ENCODE data around the gene PLOD2. TPM values are rescaled to one million over a fixed set of nuclear protein-coding genes. Genes with fewer than 3 reads are reported as not detected.

PLOD2 gene
- total and polyA plus RNA-seq, 2 of the 8 experiments (the other 6 are each of a cell fraction or from before 2014, with no cell fraction given), result 4.0 to 28.7 TPM

GRCh38 chr3:146160321-146160963 lies 542 bp downstream of the PLOD2 start (continued):
- TF ChIP-seq, protein P1, sequence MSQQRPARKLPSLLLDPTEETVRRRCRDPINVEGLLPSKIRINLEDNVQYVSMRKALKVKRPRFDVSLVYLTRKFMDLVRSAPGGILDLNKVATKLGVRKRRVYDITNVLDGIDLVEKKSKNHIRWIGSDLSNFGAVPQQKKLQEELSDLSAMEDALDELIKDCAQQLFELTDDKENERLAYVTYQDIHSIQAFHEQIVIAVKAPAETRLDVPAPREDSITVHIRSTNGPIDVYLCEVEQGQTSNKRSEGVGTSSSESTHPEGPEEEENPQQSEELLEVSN (IDR thresholded peaks at IDR 0.05), result peak; percentile 49; the same call in 1 of the 2 replicates
- TF ChIP-seq RXRA (IDR thresholded peaks at IDR 0.05; ENCODE audit: insufficient read depth, low read depth, low read length) (no peak), CREB1 (IDR thresholded peaks at IDR 0.05) (no peak), POLR2AphosphoS5 (IDR thresholded peaks at IDR 0.05; ENCODE audit: low read depth, low read length) (peak; percentile 55), BRCA1 (IDR thresholded peaks at IDR 0.05; ENCODE audit: low read depth, low read length) (no peak), SIN3A (conservative IDR thresholded peaks at IDR 0.05 in 1 of 2, IDR thresholded peaks at IDR 0.05 in 1 of 2; ENCODE audit: low read depth in 1 of 2, low read length in 2 of 2) (no peak; a peak in 2 of 4 replicates), YY1 (IDR thresholded peaks at IDR 0.05; ENCODE audit: low read depth, low read length) (no peak), SP4 (IDR thresholded peaks at IDR 0.05; ENCODE audit: low read length) (no peak), TAF1 (IDR thresholded peaks at IDR 0.05; ENCODE audit: low read depth, low read length) (peak; percentile 63; the same call in 1 of the 2 replicates), EP300 (IDR thresholded peaks at IDR 0.05; ENCODE audit: borderline replicate concordance in 1 of 2, low read depth in 2 of 2, low read length in 2 of 2) (peak in 1 of 2 experiments; percentile 38; a peak in 1 of 3 replicates), MAFK (IDR thresholded peaks at IDR 0.05; ENCODE audit: low read depth, low read length) (no peak), KDM1A (IDR thresholded peaks at IDR 0.05; ENCODE audit: borderline replicate concordance, low read length) (no peak), GABPA (IDR thresholded peaks at IDR 0.05; ENCODE audit: borderline replicate concordance, insufficient read depth, low read length) (no peak), TAF7 (optimal IDR thresholded peaks at IDR 0.05; ENCODE audit: borderline replicate concordance, low read depth, low read length) (no peak), ZNF274 (IDR thresholded peaks at IDR 0.05; ENCODE audit: borderline replicate concordance, extremely low read depth, low read length) (no peak), TCF12 (IDR thresholded peaks at IDR 0.05; ENCODE audit: low read depth, low read length) (no peak), RFX5 (IDR thresholded peaks at IDR 0.05; ENCODE audit: borderline replicate concordance, low read depth, low read length) (no peak), GTF2F1 (IDR thresholded peaks at IDR 0.05; ENCODE audit: borderline replicate concordance, low read depth, low read length) (no peak)
- TF ChIP-seq, protein P2, sequence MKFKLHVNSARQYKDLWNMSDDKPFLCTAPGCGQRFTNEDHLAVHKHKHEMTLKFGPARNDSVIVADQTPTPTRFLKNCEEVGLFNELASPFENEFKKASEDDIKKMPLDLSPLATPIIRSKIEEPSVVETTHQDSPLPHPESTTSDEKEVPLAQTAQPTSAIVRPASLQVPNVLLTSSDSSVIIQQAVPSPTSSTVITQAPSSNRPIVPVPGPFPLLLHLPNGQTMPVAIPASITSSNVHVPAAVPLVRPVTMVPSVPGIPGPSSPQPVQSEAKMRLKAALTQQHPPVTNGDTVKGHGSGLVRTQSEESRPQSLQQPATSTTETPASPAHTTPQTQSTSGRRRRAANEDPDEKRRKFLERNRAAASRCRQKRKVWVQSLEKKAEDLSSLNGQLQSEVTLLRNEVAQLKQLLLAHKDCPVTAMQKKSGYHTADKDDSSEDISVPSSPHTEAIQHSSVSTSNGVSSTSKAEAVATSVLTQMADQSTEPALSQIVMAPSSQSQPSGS (IDR thresholded peaks at IDR 0.05; ENCODE audit: low read length), result no peak
- TF ChIP-seq, protein P3, sequence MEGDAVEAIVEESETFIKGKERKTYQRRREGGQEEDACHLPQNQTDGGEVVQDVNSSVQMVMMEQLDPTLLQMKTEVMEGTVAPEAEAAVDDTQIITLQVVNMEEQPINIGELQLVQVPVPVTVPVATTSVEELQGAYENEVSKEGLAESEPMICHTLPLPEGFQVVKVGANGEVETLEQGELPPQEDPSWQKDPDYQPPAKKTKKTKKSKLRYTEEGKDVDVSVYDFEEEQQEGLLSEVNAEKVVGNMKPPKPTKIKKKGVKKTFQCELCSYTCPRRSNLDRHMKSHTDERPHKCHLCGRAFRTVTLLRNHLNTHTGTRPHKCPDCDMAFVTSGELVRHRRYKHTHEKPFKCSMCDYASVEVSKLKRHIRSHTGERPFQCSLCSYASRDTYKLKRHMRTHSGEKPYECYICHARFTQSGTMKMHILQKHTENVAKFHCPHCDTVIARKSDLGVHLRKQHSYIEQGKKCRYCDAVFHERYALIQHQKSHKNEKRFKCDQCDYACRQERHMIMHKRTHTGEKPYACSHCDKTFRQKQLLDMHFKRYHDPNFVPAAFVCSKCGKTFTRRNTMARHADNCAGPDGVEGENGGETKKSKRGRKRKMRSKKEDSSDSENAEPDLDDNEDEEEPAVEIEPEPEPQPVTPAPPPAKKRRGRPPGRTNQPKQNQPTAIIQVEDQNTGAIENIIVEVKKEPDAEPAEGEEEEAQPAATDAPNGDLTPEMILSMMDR (IDR thresholded peaks at IDR 0.05; ENCODE audit: control extremely low read depth in 1 of 3, insufficient read depth in 1 of 3, low read depth in 1 of 3, low read length in 3 of 3), result peak; percentile 50 to 73 (median 53)

All from H1 (cell line).